HG03571 (cell line): Measurements from ENCODE around the gene C9orf72.

Experiments
- ATAC-seq: cut with Tn5 transposase; IDR thresholded peaks from one replicate; pipeline ENCODE4 v1.9.1; 2021; ENCODE audit not compliant: unreplicated experiment

The C9orf72 gene

DNA sequence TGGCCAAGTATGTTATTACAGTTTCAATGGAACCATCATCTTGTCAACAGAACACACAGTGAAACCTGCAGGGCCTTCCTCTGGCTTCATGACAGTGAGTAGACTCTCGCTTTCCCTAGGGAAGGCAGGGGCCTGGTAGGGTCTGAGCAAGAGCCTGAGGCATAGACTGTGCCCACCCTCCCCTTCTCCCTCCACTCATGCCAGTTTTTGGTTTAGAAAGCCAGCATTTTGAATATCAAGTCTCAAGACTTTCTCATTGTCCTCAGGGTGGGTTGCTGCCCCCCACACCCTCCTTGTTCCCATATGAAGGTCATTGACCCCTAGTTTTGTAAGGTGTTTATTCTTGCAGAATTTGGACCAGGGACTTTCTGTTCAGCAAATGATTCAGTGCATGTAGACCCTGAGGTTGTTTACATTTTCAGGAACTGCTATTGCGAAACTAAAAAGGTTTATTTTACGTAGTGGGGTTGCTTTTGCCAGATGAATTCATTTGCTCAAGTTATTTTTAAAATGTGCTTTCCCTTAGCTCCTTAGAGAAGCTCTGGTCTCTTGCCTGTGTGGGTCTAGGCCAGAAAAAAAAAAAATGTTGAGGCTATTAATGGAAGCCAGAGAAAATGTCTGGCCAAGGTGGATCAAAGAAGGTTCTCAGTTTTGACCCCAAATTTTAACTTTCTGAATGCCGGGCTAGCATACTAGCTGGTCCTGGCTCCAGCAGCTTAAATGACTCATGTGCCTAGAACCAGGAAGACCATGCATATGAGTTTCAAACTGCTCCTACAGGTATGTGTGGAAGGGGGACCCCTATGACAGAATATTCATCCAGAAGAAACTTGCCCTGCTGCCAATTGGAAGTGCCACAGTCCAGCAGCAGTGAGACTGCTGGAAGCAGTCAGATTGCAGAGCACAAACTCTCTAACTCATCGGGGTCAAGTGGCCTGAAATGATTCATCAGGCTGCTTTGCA is 33.5 kb downstream of the C9orf72 start:
- ATAC-seq, result peak; percentile 45

GRCh38 chr9:27538647-27539046 is 34.6 kb downstream of the C9orf72 start:
- ATAC-seq, result peak; percentile 59

DNA sequence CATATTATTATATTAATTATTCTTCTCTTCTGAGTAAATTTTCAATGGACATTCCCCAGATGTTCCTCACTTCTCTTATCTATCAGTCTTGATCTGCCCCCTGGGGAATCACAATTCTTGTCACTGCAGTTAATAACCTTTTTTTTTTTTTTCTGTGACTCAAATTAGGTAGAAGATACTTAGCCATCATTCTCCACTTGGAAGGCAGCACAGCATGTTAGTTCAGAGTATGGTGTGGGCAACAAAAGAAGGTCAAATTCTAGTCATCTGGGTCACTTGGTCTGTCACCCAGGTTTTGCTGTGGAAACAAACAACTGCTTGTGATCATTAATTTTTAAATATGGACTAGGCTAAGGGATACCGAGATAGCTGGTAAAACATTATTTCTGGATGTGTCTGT is 35.5 kb downstream of the C9orf72 start:
- no peak for ATAC-seq

DNA sequence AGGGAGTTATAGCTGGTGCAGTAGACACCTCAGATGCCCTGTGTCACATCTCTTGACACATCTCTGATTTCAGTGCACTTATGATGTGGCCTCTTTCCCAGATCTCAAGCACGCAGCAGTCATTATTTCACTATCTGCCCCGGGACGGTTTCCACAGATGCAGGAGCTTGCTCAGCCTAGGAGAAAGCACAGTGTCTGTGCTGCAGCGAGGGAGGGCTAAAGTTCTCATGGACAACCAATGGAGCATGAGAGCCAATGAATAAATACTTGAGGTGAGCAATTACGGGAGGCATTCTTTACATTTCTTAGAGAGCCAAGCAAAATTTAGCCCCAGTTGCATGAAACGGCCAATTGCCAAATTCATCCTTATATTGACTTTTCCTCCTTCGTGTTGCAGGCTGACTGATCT is 36.2 kb downstream of the C9orf72 start:
- ATAC-seq, result no peak

GRCh38 chr9:27536168-27536567 is 37.1 kb downstream of the C9orf72 start:
- ATAC-seq, result no peak

DNA sequence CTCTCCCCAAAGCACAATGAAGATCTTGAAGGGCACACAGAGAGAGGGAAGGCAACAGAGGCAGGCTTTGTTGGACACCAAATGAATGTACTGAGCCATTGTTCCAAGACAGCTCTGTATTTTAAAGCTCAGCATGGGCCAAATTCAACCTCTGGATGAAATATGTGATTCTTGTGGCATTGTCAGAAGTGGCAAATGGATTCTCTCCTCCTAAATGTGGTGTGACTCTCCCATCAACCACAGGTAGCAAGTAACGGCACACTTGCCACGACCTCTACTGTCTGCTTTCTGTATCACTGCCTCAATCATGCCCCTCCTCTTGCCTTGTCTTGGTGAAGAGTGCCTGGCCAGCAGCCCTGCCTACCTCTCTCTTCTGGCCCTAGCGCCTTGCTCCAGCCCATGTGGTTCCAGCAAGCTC is 37.6 kb downstream of the C9orf72 start:
- ATAC-seq, result no peak

- ATAC-seq, result no peak
Measured at GRCh38 chr9:27534658-27535209, 38.5 kb downstream of the C9orf72 start.

- ATAC-seq, result no peak
Measured at GRCh38 chr9:27534131-27534530, 39.1 kb downstream of the C9orf72 start.

GRCh38 chr9:27533311-27533710 is 40.0 kb downstream of the C9orf72 start:
- ATAC-seq, result no peak

- no peak for ATAC-seq
Measured at GRCh38 chr9:27532046-27532445, 41.2 kb downstream of the C9orf72 start.

DNA sequence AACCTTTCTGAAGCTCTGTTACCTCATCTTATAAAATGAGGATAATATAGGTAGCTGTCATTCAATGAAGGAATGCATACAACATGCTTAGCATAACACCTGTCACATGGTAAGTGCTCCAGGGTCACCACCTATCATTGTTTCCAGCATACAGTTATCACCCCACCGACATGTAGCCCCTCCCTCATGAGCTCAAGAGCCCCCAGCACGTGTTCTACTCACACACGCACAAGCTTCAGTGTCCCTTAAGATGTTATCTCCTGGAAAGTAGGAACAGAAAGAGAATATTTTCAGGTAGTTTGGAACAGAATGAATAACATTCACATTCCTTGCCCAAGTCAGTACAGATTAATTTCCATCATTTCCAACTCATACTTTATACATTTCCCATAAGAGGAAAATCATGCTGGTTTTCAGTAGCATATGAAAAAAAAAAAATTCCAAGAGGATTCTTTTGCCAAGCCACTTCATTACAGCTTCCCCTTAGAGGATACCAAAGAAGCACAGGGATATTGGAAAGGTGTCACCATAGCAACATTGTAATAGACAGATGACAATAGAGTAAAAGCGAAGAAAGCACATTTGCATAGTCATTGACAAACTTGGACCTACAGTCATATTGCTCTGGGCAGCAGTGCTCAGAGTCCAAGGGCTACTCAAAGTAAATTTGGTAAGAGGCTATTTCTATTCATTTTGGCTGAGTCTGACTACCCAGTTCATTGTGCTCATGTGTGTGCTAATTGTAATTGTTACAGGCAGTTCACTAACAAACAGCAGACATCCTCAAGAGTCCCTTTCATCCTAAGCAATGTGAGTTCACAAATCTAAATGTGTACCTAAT is 42.1 kb downstream of the C9orf72 start:
- ATAC-seq, result no peak

- ATAC-seq, result peak; percentile 71
Measured at GRCh38 chr9:27529316-27530278, 43.7 kb downstream of the C9orf72 start, which contains the start of gene MOB3B. Gene MOB3B (minus strand): TSS chr9:27529814. CDS start chr9:27455550, 74,264 bp downstream.

DNA sequence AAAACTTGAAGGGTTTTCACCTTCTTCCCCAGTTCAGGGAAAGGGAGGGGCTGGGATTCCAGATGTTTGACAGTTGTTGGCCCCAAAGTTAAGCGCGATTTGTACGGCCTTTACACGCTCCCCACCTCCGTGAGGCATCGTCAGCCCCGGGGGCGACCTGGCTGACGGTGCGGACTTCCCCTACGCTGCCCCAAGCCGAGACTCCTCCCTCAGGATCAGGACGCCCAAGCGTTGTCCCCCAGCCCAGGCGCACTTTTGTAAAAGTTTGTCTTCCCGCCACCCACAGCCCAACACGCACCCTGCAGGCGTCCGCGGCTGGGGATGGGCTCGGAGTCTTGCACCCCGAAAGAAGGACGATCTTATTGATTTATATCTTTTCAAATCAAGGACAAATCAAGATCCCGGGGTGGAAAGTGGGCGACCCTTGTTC is 44.4 kb downstream of the C9orf72 start:
- peak; percentile 43 for ATAC-seq

GRCh38 chr9:27528076-27528885 is 45.0 kb downstream of the C9orf72 start:
- peak; percentile 47 for ATAC-seq

GRCh38 chr9:27527702-27528075 is 45.6 kb downstream of the C9orf72 start:
- no peak for ATAC-seq

- ATAC-seq, result no peak
Measured at GRCh38 chr9:27524236-27524635, 49.0 kb downstream of the C9orf72 start, which contains the start of gene IFNK. Gene IFNK (plus strand): TSS chr9:27524290. CDS start chr9:27524337, 47 bp downstream.

DNA sequence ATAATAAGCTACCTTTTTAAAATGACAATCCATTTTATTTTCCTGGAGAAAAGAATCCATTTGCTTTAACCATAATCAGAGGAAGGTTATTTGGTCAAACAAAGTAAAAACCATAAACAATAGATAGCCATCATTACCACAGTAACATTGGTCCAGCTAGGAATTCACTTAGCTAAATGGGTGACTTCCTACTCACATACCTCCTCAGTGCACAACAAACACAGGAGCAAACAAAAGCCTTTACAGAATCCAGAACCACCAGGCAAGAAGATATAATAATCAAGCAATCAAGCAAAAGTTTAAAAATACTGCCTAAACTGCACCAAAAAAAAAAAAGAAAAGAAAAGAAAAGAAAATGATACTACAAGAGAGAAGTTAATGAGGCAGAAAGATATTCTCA is 50.1 kb downstream of the C9orf72 start:
- no peak for ATAC-seq

- no peak for ATAC-seq
Measured at GRCh38 chr9:27520986-27521385, 52.3 kb downstream of the C9orf72 start.
